Left ventricle myocardium inferior (tissue), 1 donor: Measurements from ENCODE around the gene DCLK2. TPM values are rescaled to one million over a fixed set of nuclear protein-coding genes. Genes with fewer than 3 reads are reported as not detected.

Experiments used
- DNase-seq: peaks from one replicate; pipeline ENCODE4 v3.0.0-alpha.2; 2020
- H3K27ac ChIP-seq: fragments of 200-600 bp; replicated peaks from 2 replicates; pipeline ENCODE4 v1.8.0; 2021
- H3K27me3 ChIP-seq: fragments of 200-600 bp; 2 replicates; pipeline ENCODE4 v1.8.0; 2021; ENCODE audit warnings: low read depth
- H3K36me3 ChIP-seq: fragments of 200-600 bp; 2 replicates; pipeline ENCODE4 v1.8.0; 2021
- H3K4me1 ChIP-seq: fragments of 200-600 bp; 2 replicates; pipeline ENCODE4 v1.8.0; 2021
- H3K4me3 ChIP-seq: fragments of 200-600 bp; 2 replicates; pipeline ENCODE4 v1.8.0; 2021; ENCODE audit warnings: mild to moderate bottlenecking, moderate library complexity
- H3K9me3 ChIP-seq: fragments of 200-600 bp; replicated peaks from 2 replicates; pipeline ENCODE4 v1.8.0; 2021
- intact Hi-C: fragments of 100-400 bp; cut with micrococcal nuclease; formaldehyde crosslinking; loops from one replicate; pipeline ENCODE4 v1.11.0; 2022
- total RNA-seq: library from RNA; stranded (reverse); fragmentation: NEBNext Ultra II Directional; extraction: Animal tissue kit (Norgen Biotek cat#: 25700); gene quantifications from one replicate; pipeline ENCODE4 v1.2.1, GENCODE V29; 2021
- TF ChIP-seq, protein P1 (sequence below): fragments of 200-600 bp; IDR thresholded peaks from 2 replicates; pipeline ENCODE4 v1.8.0; 2021; ENCODE audit warnings: antibody characterized with exemption, mild to moderate bottlenecking, borderline replicate concordance
- donor health status: DM: no; HTN: yes; CAD: no; lungs with severe emphysema.

The DCLK2 gene
- total RNA-seq, 1 donor from 2014 or later, result 21.9 TPM

GRCh38 chr4:150069353-150069752, 8.9 kb upstream of the DCLK2 start:
- no peaks in the 10 kb centered on the region for H3K27me3 ChIP-seq
- H3K36me3 ChIP-seq, result no peaks in the 10 kb centered on the region
- no peaks in the 10 kb centered on the region for H3K9me3 ChIP-seq
- no peak overlapping the region for H3K27ac ChIP-seq
- TF ChIP-seq, protein P1, sequence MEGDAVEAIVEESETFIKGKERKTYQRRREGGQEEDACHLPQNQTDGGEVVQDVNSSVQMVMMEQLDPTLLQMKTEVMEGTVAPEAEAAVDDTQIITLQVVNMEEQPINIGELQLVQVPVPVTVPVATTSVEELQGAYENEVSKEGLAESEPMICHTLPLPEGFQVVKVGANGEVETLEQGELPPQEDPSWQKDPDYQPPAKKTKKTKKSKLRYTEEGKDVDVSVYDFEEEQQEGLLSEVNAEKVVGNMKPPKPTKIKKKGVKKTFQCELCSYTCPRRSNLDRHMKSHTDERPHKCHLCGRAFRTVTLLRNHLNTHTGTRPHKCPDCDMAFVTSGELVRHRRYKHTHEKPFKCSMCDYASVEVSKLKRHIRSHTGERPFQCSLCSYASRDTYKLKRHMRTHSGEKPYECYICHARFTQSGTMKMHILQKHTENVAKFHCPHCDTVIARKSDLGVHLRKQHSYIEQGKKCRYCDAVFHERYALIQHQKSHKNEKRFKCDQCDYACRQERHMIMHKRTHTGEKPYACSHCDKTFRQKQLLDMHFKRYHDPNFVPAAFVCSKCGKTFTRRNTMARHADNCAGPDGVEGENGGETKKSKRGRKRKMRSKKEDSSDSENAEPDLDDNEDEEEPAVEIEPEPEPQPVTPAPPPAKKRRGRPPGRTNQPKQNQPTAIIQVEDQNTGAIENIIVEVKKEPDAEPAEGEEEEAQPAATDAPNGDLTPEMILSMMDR, result no peak
- no peak for DNase-seq
- H3K4me3 ChIP-seq, result no peak overlapping the region
- intact Hi-C loops, result no loop called here
- peaks cover 12% of the 10 kb centered on the region for H3K4me1 ChIP-seq

- Histone ChIP-seq H3K27me3 (no peaks in the 10 kb centered on the region), H3K4me3 (no peak overlapping the region), H3K27ac (no peak overlapping the region), H3K9me3 (no peaks in the 10 kb centered on the region), H3K4me1 (peaks cover 8% of the 10 kb centered on the region), H3K36me3 (no peaks in the 10 kb centered on the region)
- TF ChIP-seq, protein P1, result no peak
- DNase-seq, result no peak
- intact Hi-C loops, result no loop called here
Observed at GRCh38 chr4:150070464-150071170, 7.6 kb upstream of the DCLK2 start.

GRCh38 chr4:150072471-150072870, 5.8 kb upstream of the DCLK2 start:
- H3K27ac ChIP-seq, result no peak overlapping the region
- TF ChIP-seq, protein P1, result no peak
- intact Hi-C loops, result no loop called here

DNA sequence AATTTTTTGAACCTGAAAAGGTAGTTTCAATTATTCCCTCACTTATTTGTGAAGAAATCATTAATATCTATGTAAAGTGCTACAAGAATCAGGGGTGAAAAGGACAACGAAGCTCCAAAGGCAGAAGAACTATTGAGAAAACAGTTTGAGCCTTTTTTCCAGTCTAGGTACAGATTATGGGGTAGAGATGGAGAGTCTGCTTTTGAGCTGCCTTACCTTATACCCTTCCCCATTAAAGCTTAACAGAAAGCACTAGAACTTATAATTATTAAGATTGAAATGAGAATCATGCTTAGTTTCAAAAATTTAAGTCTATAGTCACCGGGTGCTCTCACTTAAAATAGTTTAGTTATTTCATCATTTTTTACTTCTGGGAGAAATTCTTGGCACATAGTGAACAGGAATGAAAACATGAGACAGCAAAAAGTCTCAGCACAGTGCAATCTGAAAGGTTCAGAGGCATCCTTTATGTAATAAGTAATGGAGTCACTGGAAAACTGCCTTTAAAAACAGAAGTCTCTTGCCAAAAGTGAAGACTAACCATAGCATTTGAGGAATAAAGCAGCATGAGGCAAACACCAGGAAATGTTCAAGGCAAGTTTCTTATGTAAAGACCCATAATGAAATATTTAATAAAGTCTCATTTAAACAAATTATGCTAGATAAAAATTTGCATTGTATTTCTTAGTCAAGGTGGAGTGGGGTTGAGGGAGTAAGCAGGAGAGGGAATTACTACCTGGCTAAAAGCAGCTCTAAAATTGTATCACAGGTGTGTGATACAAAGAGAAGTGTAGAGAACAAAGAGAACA, 5.1 kb upstream of the DCLK2 start:
- Histone ChIP-seq H3K4me3 (no peak overlapping the region), H3K36me3 (no peaks in the 10 kb centered on the region), H3K27me3 (no peaks in the 10 kb centered on the region), H3K4me1 (peaks cover 18% of the 10 kb centered on the region), H3K27ac (no peak overlapping the region), H3K9me3 (no peaks in the 10 kb centered on the region)
- TF ChIP-seq, protein P1, result no peak
- DNase-seq, result no peak
- intact Hi-C loops, result no loop called here

More at GRCh38 chr4:150072471-150072870, 5.8 kb upstream of the DCLK2 start:
- Histone ChIP-seq H3K27me3 (no peaks in the 10 kb centered on the region), H3K9me3 (no peaks in the 10 kb centered on the region), H3K4me1 (peaks cover 12% of the 10 kb centered on the region), H3K36me3 (no peaks in the 10 kb centered on the region), H3K4me3 (no peak overlapping the region)
- DNase-seq, result no peak

DNA sequence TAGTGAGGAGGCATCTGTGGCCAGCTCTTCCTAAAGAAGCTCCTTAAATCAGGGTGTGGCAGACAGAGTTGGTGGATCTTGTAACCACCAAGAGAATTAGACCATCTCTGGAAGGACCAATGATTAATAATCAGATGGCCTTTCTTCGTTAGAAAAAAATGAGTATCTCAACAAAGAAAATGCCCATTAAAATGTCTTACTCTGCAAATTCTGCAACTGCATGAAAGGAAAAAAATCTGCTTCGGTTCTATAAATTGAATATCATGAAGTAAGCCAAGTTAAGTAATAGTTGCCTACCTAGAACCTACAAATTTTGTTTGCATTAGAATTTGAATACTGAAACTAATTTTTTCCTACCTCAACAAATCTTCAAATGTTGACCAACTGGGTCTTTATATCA, 4.2 kb upstream of the DCLK2 start:
- no peaks in the 10 kb centered on the region for H3K27me3 ChIP-seq
- DNase-seq, result no peak
- no peaks in the 10 kb centered on the region for H3K36me3 ChIP-seq
- no peak overlapping the region for H3K4me3 ChIP-seq
- TF ChIP-seq, protein P1, result no peak
- H3K9me3 ChIP-seq, result no peaks in the 10 kb centered on the region
- no peak overlapping the region for H3K27ac ChIP-seq
- intact Hi-C loops, result no loop called here
- peaks cover 24% of the 10 kb centered on the region for H3K4me1 ChIP-seq
